ENCODE results near the gene BPHL. TPM values are rescaled to one million over a fixed set of nuclear protein-coding genes. Genes with fewer than 3 reads are reported as not detected.

BPHL gene
- total and polyA plus RNA-seq, 10 of the 15 experiments (the other 5 are each of a cell fraction or from before 2014, with no cell fraction given), result 8.0 to 17.8 (median 12.4) TPM

- Histone ChIP-seq H3K79me2 (ENCODE audit: control insufficient read depth, insufficient read depth, low read length) (no peaks in the 10 kb centered on the region), H3K36me3 (ENCODE audit: control insufficient read depth in 2 of 2, insufficient read depth in 2 of 2, low read length in 1 of 2) (no peaks in the 10 kb centered on the region), H3K4me1 (ENCODE audit: control insufficient read depth, insufficient read depth, low read length) (no peaks in the 10 kb centered on the region), H3K4me2 (ENCODE audit: control insufficient read depth, insufficient read depth) (no peak overlapping the region), H3K4me3 (no peak overlapping the region), H3K9me3 (replicated peaks; ENCODE audit: control insufficient read depth, insufficient read depth, low read length) (no peaks in the 10 kb centered on the region), H2AFZ (ENCODE audit: control insufficient read depth, low read depth, low read length) (no peak overlapping the region), H4K20me1 (ENCODE audit: control insufficient read depth, insufficient read depth) (no peaks in the 10 kb centered on the region), H3K27ac (ENCODE audit: control insufficient read depth, insufficient read depth) (no peak overlapping the region), H3K27me3 (replicated peaks in 1 of 2; ENCODE audit: control insufficient read depth in 2 of 2, insufficient read depth in 2 of 2, low read length in 1 of 2) (no peaks in the 10 kb centered on the region), H3K9ac (ENCODE audit: control insufficient read depth, insufficient read depth, low read length) (no peak overlapping the region)
- DNase-seq (ENCODE audit: low read depth, low spot score), result no peak
- RAD21 ChIA-PET (ENCODE audit: unreplicated experiment), result no interaction called here
- CTCF ChIA-PET, result no interaction called here
- SMC1A ChIA-PET (ENCODE audit: uncharacterized antibody, unreplicated experiment), result no interaction called here
- 66% methylated on average over 13 of the region's 22 CpGs for WGBS (ENCODE audit: insufficient coverage, insufficient replicate concordance, low lambda C conversion rate, missing lambda C conversion rate)
- POLR2A ChIA-PET, result interaction anchor here (1.0 kb wide), 1 partner anchor 83 kb away, joined by 3 read pairs; no protein-coding TSS in a partner anchor
- in situ Hi-C loops (cut with MboI), result no loop called here
- intact Hi-C loops (cut with micrococcal nuclease; ENCODE audit: unreplicated experiment), result no loop called here
- no TSS peak for BruUV-seq (replicated peaks)
- no peak for FAIRE-seq
- ATAC-seq, result peak; percentile 38
- no peak for TF ChIP-seq MTA3 (IDR thresholded peaks at IDR 0.05; ENCODE audit: borderline replicate concordance, low read length)
- TF ChIP-seq ZBTB33 (IDR thresholded peaks at IDR 0.05), result no peak
- TF ChIP-seq CTCF (IDR thresholded peaks at IDR 0.05 in 2 of 3, conservative IDR thresholded peaks at IDR 0.05 in 1 of 3; ENCODE audit: control insufficient read depth in 2 of 3, extremely low read depth in 1 of 3, insufficient read depth in 1 of 3, low read depth in 3 of 3, low read length in 3 of 3), result no peak
- no peak for TF ChIP-seq ZNF687 (IDR thresholded peaks at IDR 0.05)
- no peak for TF ChIP-seq CHD1 (IDR thresholded peaks at IDR 0.05; ENCODE audit: low read depth, low read length)
- TF ChIP-seq IKZF1 (conservative IDR thresholded peaks at IDR 0.05), result no peak
- no peak for TF ChIP-seq USF2 (IDR thresholded peaks at IDR 0.05; ENCODE audit: borderline replicate concordance, low read depth, low read length)
- no peak for TF ChIP-seq EGR1 (IDR thresholded peaks at IDR 0.05; ENCODE audit: borderline replicate concordance in 1 of 2, low read depth in 2 of 2, low read length in 2 of 2)
- TF ChIP-seq WRNIP1 (IDR thresholded peaks at IDR 0.05; ENCODE audit: borderline replicate concordance, low read depth, low read length), result no peak
- no peak for TF ChIP-seq POU2F2 (IDR thresholded peaks at IDR 0.05; ENCODE audit: borderline replicate concordance, low read depth, low read length)
These were observed 58.2 kb downstream of the BPHL start for GRCh38 chr6:3176562-3177355.
